Lung (tissue), 16 donors: ENCODE results near the gene POU1F1. TPM values are rescaled to one million over a fixed set of nuclear protein-coding genes. Genes with fewer than 3 reads are reported as not detected.

Source experiments
- ATAC-seq: fragments of 200-7000 bp; cut with Tn5 transposase; one replicate; pipeline ENCODE4 v1.9.1; 2020; ENCODE audit warnings: moderate number of reproducible peaks; ENCODE audit not compliant: insufficient read depth, low FRiP score
- DNase-seq, 3 donors: peaks; one replicate each; pipeline ENCODE4 v3.0.0-alpha.2; 2013 to 2017
- H3K27ac ChIP-seq, 2 donors: one replicate each; pipeline ENCODE4 v1.5.1; 2013; ENCODE audit warnings: mild to moderate bottlenecking in 2 of 2, moderate library complexity in 2 of 2, control low read depth in 1 of 2, inconsistent platforms in 1 of 2, low read depth in 1 of 2, low read length in 1 of 2
- H3K27me3 ChIP-seq, 3 donors: one replicate each; pipeline ENCODE4 v1.5.1; 2013; ENCODE audit warnings: low read length in 2 of 3; ENCODE audit not compliant: control insufficient read depth in 3 of 3, insufficient read depth in 3 of 3
- H3K36me3 ChIP-seq, 4 donors: one replicate each; pipeline ENCODE4 v1.5.1; 2013; ENCODE audit warnings: low read length in 4 of 4, mild to moderate bottlenecking in 1 of 4, moderate library complexity in 1 of 4; ENCODE audit not compliant: control insufficient read depth in 4 of 4, insufficient read depth in 4 of 4
- H3K4me1 ChIP-seq, 5 donors: one replicate each; pipeline ENCODE4 v1.5.1; 2013; ENCODE audit warnings: low read length in 5 of 5, mild to moderate bottlenecking in 2 of 5, moderate library complexity in 1 of 5; ENCODE audit not compliant: control insufficient read depth in 5 of 5, insufficient read depth in 5 of 5
- H3K4me3 ChIP-seq: one replicate; pipeline ENCODE4 v1.5.1; 2013; ENCODE audit warnings: mild to moderate bottlenecking, control low read depth, moderate library complexity
- H3K9ac ChIP-seq, 2 donors: one replicate each; pipeline ENCODE4 v1.5.1; 2013; ENCODE audit warnings: low read length in 2 of 2, control low read depth in 1 of 2; ENCODE audit not compliant: insufficient read depth in 1 of 2
- H3K9me3 ChIP-seq, 4 donors: one replicate each; pipeline ENCODE4 v1.5.1; 2013; ENCODE audit warnings: low read length in 3 of 4, mild to moderate bottlenecking in 1 of 4, moderate library complexity in 1 of 4; ENCODE audit not compliant: control insufficient read depth in 4 of 4, insufficient read depth in 3 of 4
- CTCF ChIP-seq: IDR thresholded peaks from 2 replicates; pipeline ENCODE4 v1.5.1; 2012; ENCODE audit warnings: mild to moderate bottlenecking; ENCODE audit errors: control extremely low read depth, extremely low read depth
- WGBS, 2 donors: extraction: QIAGEN DNeasy Blood & Tissue Kit; methylation state at CpG; one replicate each; pipeline ENCODE4 v1.1.7; 2013; 5-methylcytosine and 5-hydroxymethylcytosine counted together
- long read RNA-seq, 5 donors: transcript quantifications; one replicate each; lab custom pipeline, GENCODE V29; 2026
- polyA plus RNA-seq, 2 donors: library from polyadenylated mRNA; stranded (reverse); fragments of 200-250 nt; gene quantifications; one replicate each; pipeline ENCODE4 v1.2.1, GENCODE V29; 2013
- total RNA-seq, 2 donors: library from RNA; depleted of rRNA in 1 of 2; stranded (reverse); fragments of >200 nt in 1 of 2; gene quantifications; one replicate each; pipeline ENCODE4 v1.2.1, GENCODE V29; 2014 to 2021
- donor health status: control.
- donor health status: control.
- donor health status: Bipolar disorder and iron deficiency.
- donor health status: healthy.
- donor health status: DM: yes; HTN: yes; CAD: no.

The POU1F1 gene
- total RNA-seq (not detected), polyA plus RNA-seq (not detected)
- long read RNA-seq, donor 1, result 0 reads
- long read RNA-seq, donor 2, result 0 reads
- long read RNA-seq, donor 3, result 0 reads
- long read RNA-seq, donor 4, result 0 reads
- long read RNA-seq, donor 5, result 0 reads

DNA sequence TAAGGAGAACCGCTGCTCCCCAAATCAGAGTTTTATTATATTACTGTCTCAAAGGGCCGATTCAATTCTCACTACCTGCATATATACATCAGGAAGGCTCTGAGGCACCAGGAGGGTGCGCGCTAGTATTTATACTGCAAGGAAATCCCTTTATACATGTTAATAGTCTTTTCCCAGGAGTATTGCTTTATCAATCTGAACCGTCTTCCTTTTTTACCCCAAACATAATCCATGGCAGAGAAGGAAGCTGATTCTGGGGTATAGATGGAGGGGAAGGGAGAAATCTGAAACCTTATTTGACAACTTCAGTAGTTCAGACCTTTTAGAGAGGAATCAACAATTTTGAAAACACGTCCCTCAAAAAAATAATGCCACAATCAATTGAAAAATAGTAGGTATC is at the start of gene POU1F1:
Gene POU1F1 (minus strand): TSS at position 101 of the 400 bp plus-strand sequence. CDS start 122 bp downstream, outside the sequence.
- Histone ChIP-seq H3K4me3 (no peak within 1 kb of the TSS), H3K9me3 (no peaks in the 10 kb centered on the region), H3K9ac (no peak within 1 kb of the TSS), H3K4me1 (no peaks in the 10 kb centered on the region), H3K27me3 (no peaks in the 10 kb centered on the region), H3K27ac (no peak within 1 kb of the TSS), H3K36me3 (no peaks in the 10 kb centered on the region)
- no peak for TF ChIP-seq CTCF
- WGBS, 2 donors, result 88 to 94% methylated on average over 6 of the region's 6 CpGs
- no peak for ATAC-seq
- DNase-seq, result no peak

DNA sequence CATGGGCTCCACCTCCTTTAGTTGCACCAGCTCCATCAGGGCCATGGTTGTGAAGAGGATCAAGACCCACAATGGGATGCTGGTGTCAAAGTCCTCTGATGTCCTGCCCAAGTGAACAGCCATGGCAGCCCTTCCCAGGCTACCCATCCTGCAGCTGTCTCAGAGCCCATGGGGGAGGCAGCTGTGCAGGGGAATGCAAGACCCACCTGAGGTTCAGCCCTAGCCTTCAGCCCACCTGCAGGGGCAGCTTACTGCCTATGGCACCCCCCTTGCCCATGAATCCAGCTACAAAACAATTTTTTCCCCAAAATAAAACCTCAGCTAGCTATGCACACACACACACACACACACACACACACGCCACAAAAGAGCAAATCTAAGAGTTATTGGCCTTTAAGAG is 48.2 kb upstream of the POU1F1 start:
- ATAC-seq, result no peak
- H3K4me3 ChIP-seq, result no peak overlapping the region
- H3K27ac ChIP-seq, result no peak overlapping the region
- no peak for DNase-seq
- H3K9me3 ChIP-seq, result peaks cover 0 to 1% (median 0%) of the 10 kb centered on the region in 4 donors
- H3K27me3 ChIP-seq, result no peaks in the 10 kb centered on the region
- TF ChIP-seq CTCF, result no peak
- H3K9ac ChIP-seq, result no peak overlapping the region
- WGBS, 2 donors, result 58 to 95% methylated on average over 1 of the region's 1 CpG
- H3K36me3 ChIP-seq, result no peaks in the 10 kb centered on the region
- H3K4me1 ChIP-seq, result no peaks in the 10 kb centered on the region

DNA sequence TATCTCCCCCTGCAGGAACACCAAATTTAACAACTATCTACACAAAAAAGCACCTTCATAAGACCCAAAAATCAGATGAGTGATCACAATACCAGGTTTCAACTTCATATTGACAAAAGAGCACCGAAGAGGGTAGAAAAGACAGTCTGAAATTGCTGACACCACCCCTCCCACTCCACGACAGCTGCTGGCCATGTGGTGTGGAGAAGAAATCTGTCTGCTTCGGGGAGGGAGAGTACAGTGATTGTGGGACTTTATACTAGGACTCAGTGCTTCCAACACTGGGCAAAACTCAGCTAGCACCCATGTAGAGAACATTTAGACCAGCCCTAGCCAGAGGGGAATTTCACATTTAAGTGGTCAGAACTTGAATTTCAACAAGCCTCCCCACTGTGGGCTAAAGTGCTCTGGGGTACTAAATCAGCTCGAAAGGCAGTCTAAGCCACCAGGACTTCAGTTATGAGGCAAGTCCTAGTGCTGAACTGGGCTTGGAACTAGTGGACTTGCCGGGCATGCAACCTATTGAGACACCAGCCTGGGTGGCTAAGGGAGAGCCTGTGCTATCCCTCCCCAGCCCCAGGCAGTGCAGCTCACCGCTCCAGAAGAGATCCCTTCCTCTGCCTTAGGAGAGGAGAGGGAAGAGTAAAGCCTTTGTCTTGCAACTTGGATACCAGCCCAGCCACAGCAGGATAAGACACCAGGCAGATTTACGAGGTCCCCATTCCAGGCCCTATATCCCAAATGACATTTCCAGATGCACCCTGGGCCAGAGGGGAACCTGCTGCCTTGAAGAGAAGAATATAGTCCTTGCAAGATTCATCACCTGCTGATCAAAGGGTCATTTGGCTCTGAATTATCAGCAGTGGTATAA is 44.6 kb upstream of the POU1F1 start:
- Histone ChIP-seq H3K9me3 (peaks cover 0 to 1% (median 0%) of the 10 kb centered on the region in 4 donors), H3K4me1 (no peaks in the 10 kb centered on the region), H3K27me3 (no peaks in the 10 kb centered on the region), H3K36me3 (no peaks in the 10 kb centered on the region), H3K4me3 (no peak overlapping the region), H3K27ac (no peak overlapping the region), H3K9ac (no peak overlapping the region)
- TF ChIP-seq CTCF, result no peak
- DNase-seq, result no peak
- no peak for ATAC-seq
- 81 to 86% methylated on average over 7 of the region's 7 CpGs for WGBS, 2 donors
